Measurements from ENCODE around the gene NFRKB. TPM values are rescaled to one million over a fixed set of nuclear protein-coding genes. Genes with fewer than 3 reads are reported as not detected.
"Not testable (repeated sequence)": the region's sequence is repeated elsewhere in the genome, so short reads cannot be mapped to it uniquely, and the experiment has no call there.

The NFRKB gene
- total RNA-seq, 1 donor from 2014 or later = 52.2 TPM

- Mint-ChIP-seq H3K9me3 (no peaks in the 10 kb centered on the region), H3K4me1 (no peaks in the 10 kb centered on the region), H3K27ac (no peak overlapping the region), H3K4me3 (no peak overlapping the region), H3K27me3 (no peaks in the 10 kb centered on the region), H3K36me3 (ENCODE audit: low read depth) (peaks cover 84% of the 10 kb centered on the region)
- intact Hi-C loops (cut with micrococcal nuclease) = no loop called here
- no peak for DNase-seq
Observed at GRCh38 chr11:129880311-129880710, 15.1 kb downstream of the NFRKB start.

GRCh38 chr11:129871914-129872313 lies 23.5 kb downstream of the NFRKB start:
- intact Hi-C loops (cut with micrococcal nuclease) = no loop called here
- Mint-ChIP-seq H3K27ac (no peak overlapping the region), H3K4me1 (peaks cover 3% of the 10 kb centered on the region), H3K4me3 (no peak overlapping the region), H3K27me3 (no peaks in the 10 kb centered on the region), H3K36me3 (ENCODE audit: low read depth) (peaks cover 80% of the 10 kb centered on the region), H3K9me3 (no peaks in the 10 kb centered on the region)
- no peak for DNase-seq

GRCh38 chr11:129868626-129869025 lies 26.8 kb downstream of the NFRKB start:
- DNase-seq; H3K9me3 Mint-ChIP-seq; H3K4me1 Mint-ChIP-seq; intact Hi-C loops (cut with micrococcal nuclease); H3K4me3 Mint-ChIP-seq; H3K27ac Mint-ChIP-seq; H3K27me3 Mint-ChIP-seq: not testable (repeated sequence)
- peaks cover 82% of the 10 kb centered on the region for H3K36me3 Mint-ChIP-seq (ENCODE audit: low read depth)

- DNase-seq = no peak
- no peak overlapping the region for H3K27ac Mint-ChIP-seq
- peaks cover 76% of the 10 kb centered on the region for H3K36me3 Mint-ChIP-seq (ENCODE audit: low read depth)
- H3K4me1 Mint-ChIP-seq = peaks cover 15% of the 10 kb centered on the region
- H3K27me3 Mint-ChIP-seq = no peaks in the 10 kb centered on the region
- intact Hi-C loops (cut with micrococcal nuclease) = no loop called here
- no peaks in the 10 kb centered on the region for H3K9me3 Mint-ChIP-seq
- H3K4me3 Mint-ChIP-seq = no peak overlapping the region
Observed at GRCh38 chr11:129866311-129866710, 29.1 kb downstream of the NFRKB start.

GRCh38 chr11:129865701-129866100 lies 29.7 kb downstream of the NFRKB start:
- intact Hi-C loops (cut with micrococcal nuclease) = no loop called here
- Mint-ChIP-seq H3K27me3 (no peaks in the 10 kb centered on the region), H3K27ac (no peak overlapping the region), H3K4me3 (no peak overlapping the region), H3K4me1 (peaks cover 15% of the 10 kb centered on the region), H3K9me3 (no peaks in the 10 kb centered on the region), H3K36me3 (ENCODE audit: low read depth) (peaks cover 75% of the 10 kb centered on the region)
- no peak for DNase-seq

GRCh38 chr11:129864811-129865210 lies 30.6 kb downstream of the NFRKB start:
- Mint-ChIP-seq H3K4me3 (no peak overlapping the region), H3K27ac (no peak overlapping the region), H3K27me3 (no peaks in the 10 kb centered on the region), H3K36me3 (ENCODE audit: low read depth) (peaks cover 76% of the 10 kb centered on the region), H3K9me3 (no peaks in the 10 kb centered on the region), H3K4me1 (peaks cover 17% of the 10 kb centered on the region)
- no peak for DNase-seq
- intact Hi-C loops (cut with micrococcal nuclease) = no loop called here

GRCh38 chr11:129861702-129862522 lies 33.5 kb downstream of the NFRKB start:
- DNase-seq = no peak
- no peaks in the 10 kb centered on the region for H3K9me3 Mint-ChIP-seq
- H3K36me3 Mint-ChIP-seq (ENCODE audit: low read depth) = peaks cover 65% of the 10 kb centered on the region
- no peak overlapping the region for H3K27ac Mint-ChIP-seq
- intact Hi-C loops (cut with micrococcal nuclease) = no loop called here
- H3K4me3 Mint-ChIP-seq = no peak overlapping the region
- H3K27me3 Mint-ChIP-seq = no peaks in the 10 kb centered on the region
- peaks cover 22% of the 10 kb centered on the region for H3K4me1 Mint-ChIP-seq

GRCh38 chr11:129856036-129856435 lies 39.3 kb downstream of the NFRKB start:
- H3K27me3 Mint-ChIP-seq = no peaks in the 10 kb centered on the region
- peaks cover 4% of the 10 kb centered on the region for H3K9me3 Mint-ChIP-seq
- no peak overlapping the region for H3K4me3 Mint-ChIP-seq
- H3K27ac Mint-ChIP-seq = no peak overlapping the region
- H3K36me3 Mint-ChIP-seq (ENCODE audit: low read depth) = peaks cover 17% of the 10 kb centered on the region
- intact Hi-C loops (cut with micrococcal nuclease) = no loop called here
- no peak for DNase-seq
- H3K4me1 Mint-ChIP-seq = peaks cover 42% of the 10 kb centered on the region

- H3K36me3 Mint-ChIP-seq (ENCODE audit: low read depth) = peaks cover 11% of the 10 kb centered on the region
- no peak for DNase-seq
- peak overlapping the region; percentile 65 for H3K4me3 Mint-ChIP-seq
- H3K27me3 Mint-ChIP-seq = no peaks in the 10 kb centered on the region
- H3K9me3 Mint-ChIP-seq = peaks cover 4% of the 10 kb centered on the region
- intact Hi-C loops (cut with micrococcal nuclease) = no loop called here
- peaks cover 45% of the 10 kb centered on the region for H3K4me1 Mint-ChIP-seq
- no peak overlapping the region for H3K27ac Mint-ChIP-seq
Observed at GRCh38 chr11:129855086-129855485, 40.3 kb downstream of the NFRKB start.

GRCh38 chr11:129854232-129854805 lies 41.1 kb downstream of the NFRKB start:
- H3K27ac Mint-ChIP-seq = peak overlapping the region; percentile 92
- no peaks in the 10 kb centered on the region for H3K27me3 Mint-ChIP-seq
- H3K9me3 Mint-ChIP-seq = peaks cover 4% of the 10 kb centered on the region
- peaks cover 5% of the 10 kb centered on the region for H3K36me3 Mint-ChIP-seq (ENCODE audit: low read depth)
- peak overlapping the region; percentile 65 for H3K4me3 Mint-ChIP-seq
- H3K4me1 Mint-ChIP-seq = peaks cover 40% of the 10 kb centered on the region
- DNase-seq = no peak
- intact Hi-C loops (cut with micrococcal nuclease) = no loop called here

- peak; percentile 91 for DNase-seq
- no peaks in the 10 kb centered on the region for H3K27me3 Mint-ChIP-seq
- peaks cover 4% of the 10 kb centered on the region for H3K9me3 Mint-ChIP-seq
- peaks cover 38% of the 10 kb centered on the region for H3K4me1 Mint-ChIP-seq
- H3K36me3 Mint-ChIP-seq (ENCODE audit: low read depth) = peaks cover 3% of the 10 kb centered on the region
- H3K4me3 Mint-ChIP-seq = peak overlapping the region; percentile 65
- H3K27ac Mint-ChIP-seq = peak overlapping the region; percentile 92
- intact Hi-C loops (cut with micrococcal nuclease) = no loop called here
Observed at GRCh38 chr11:129853518-129854231, 41.7 kb downstream of the NFRKB start.

- peaks cover 36% of the 10 kb centered on the region for H3K4me1 Mint-ChIP-seq
- no peak overlapping the region for H3K4me3 Mint-ChIP-seq
- no peaks in the 10 kb centered on the region for H3K27me3 Mint-ChIP-seq
- no peak overlapping the region for H3K27ac Mint-ChIP-seq
- intact Hi-C loops (cut with micrococcal nuclease) = no loop called here
- H3K9me3 Mint-ChIP-seq = peaks cover 4% of the 10 kb centered on the region
- DNase-seq = no peak
- H3K36me3 Mint-ChIP-seq (ENCODE audit: low read depth) = no peaks in the 10 kb centered on the region
Observed at GRCh38 chr11:129852125-129852740, 43.1 kb downstream of the NFRKB start.

GRCh38 chr11:129849447-129850130 lies 45.8 kb downstream of the NFRKB start:
- Mint-ChIP-seq H3K36me3 (ENCODE audit: low read depth) (no peaks in the 10 kb centered on the region), H3K4me1 (peaks cover 37% of the 10 kb centered on the region), H3K27me3 (no peaks in the 10 kb centered on the region), H3K4me3 (no peak overlapping the region), H3K9me3 (peaks cover 4% of the 10 kb centered on the region), H3K27ac (no peak overlapping the region)
- DNase-seq = peak; percentile 44
- intact Hi-C loops (cut with micrococcal nuclease) = no loop called here
